Testis (tissue), 2 donors: ENCODE measurements around the gene ADAMTS16.

Experiments
- CTCF ChIP-seq, 3 experiments: fragments of 450-650 bp in 2 of 3; fragments of 200-600 bp in 1 of 3; sonication (generic) in 1 of 3; IDR thresholded peaks; one replicate each; pipeline ENCODE4 v1.5.1; 2016 to 2019; ENCODE audit warnings: antibody characterized with exemption in 3 of 3, mild to moderate bottlenecking in 2 of 3, moderate library complexity in 1 of 3
- POLR2A ChIP-seq: fragments of 450-650 bp; IDR thresholded peaks from one replicate; pipeline ENCODE4 v1.6.1; 2017; ENCODE audit warnings: antibody characterized with exemption, mild to moderate bottlenecking, moderate library complexity

- TF ChIP-seq CTCF (IDR thresholded peaks at IDR 0.05) (no peak), POLR2A (no peak)
Observed at GRCh38 chr5:5128766-5129165, 11.4 kb upstream of the ADAMTS16 start.
